Activated naive CD8-positive, alpha-beta T cell treated with anti-CD3 and anti-CD28 coated beads, Interleukin-2, amount 10 ng/mL, durations not matched to agents 7 days and 5 days (primary cell): Measurements from ENCODE around the gene SIX6. TPM values are rescaled to one million over a fixed set of nuclear protein-coding genes. Genes with fewer than 3 reads are reported as not detected.

Experiments used
- ATAC-seq: fragments of 150-1000 bp; cut with Tn5 transposase; one replicate; pipeline ENCODE4 v1.10.0; 2021; ENCODE audit warnings: low read depth, moderate library complexity
- POLR2A ChIA-PET: fragments of 350-600 bp; sonication (Branson Sonifier 250); formaldehyde crosslinking; loops from one replicate; lab custom pipeline; 2021; ENCODE audit warnings: antibody characterized with exemption; lab: Charles Lee
- DNase-seq: peaks from one replicate; pipeline ENCODE4 v3.0.0; 2021
- H3K27ac Mint-ChIP-seq: one replicate; pipeline ENCODE4 v1.8.0; 2022; ENCODE audit warnings: mild to moderate bottlenecking, mixed read lengths
- H3K27me3 Mint-ChIP-seq: one replicate; pipeline ENCODE4 v1.8.0; 2022; ENCODE audit warnings: mild to moderate bottlenecking, moderate library complexity, mixed read lengths
- H3K36me3 Mint-ChIP-seq: one replicate; pipeline ENCODE4 v1.8.0; 2021; ENCODE audit warnings: mild to moderate bottlenecking, mixed read lengths
- H3K4me1 Mint-ChIP-seq: one replicate; pipeline ENCODE4 v1.8.0; 2021; ENCODE audit warnings: mixed read lengths
- H3K4me3 Mint-ChIP-seq: one replicate; pipeline ENCODE4 v1.8.0; 2022; ENCODE audit warnings: mild to moderate bottlenecking, moderate library complexity, mixed read lengths
- H3K9me3 Mint-ChIP-seq: one replicate; pipeline ENCODE4 v1.8.0; 2021; ENCODE audit warnings: mixed read lengths
- total RNA-seq, 2 experiments: library from RNA; stranded (reverse); gene quantifications; one replicate each; pipeline ENCODE4 v1.2.3, GENCODE V29; 2021

The SIX6 gene
- total RNA-seq, 2 experiments from 2014 or later: not detected

- H3K27ac Mint-ChIP-seq: no peak overlapping the region
- ATAC-seq (no peak), DNase-seq (no peak)
- no peaks in the 10 kb centered on the region for H3K36me3 Mint-ChIP-seq
- H3K27me3 Mint-ChIP-seq: peaks cover 13% of the 10 kb centered on the region
- H3K4me3 Mint-ChIP-seq: no peak overlapping the region
- H3K4me1 Mint-ChIP-seq: no peaks in the 10 kb centered on the region
- H3K9me3 Mint-ChIP-seq: peaks cover 2% of the 10 kb centered on the region
- POLR2A ChIA-PET: no interaction called here
These were observed 35.7 kb downstream of the SIX6 start for GRCh38 chr14:60544659-60545058.

DNA sequence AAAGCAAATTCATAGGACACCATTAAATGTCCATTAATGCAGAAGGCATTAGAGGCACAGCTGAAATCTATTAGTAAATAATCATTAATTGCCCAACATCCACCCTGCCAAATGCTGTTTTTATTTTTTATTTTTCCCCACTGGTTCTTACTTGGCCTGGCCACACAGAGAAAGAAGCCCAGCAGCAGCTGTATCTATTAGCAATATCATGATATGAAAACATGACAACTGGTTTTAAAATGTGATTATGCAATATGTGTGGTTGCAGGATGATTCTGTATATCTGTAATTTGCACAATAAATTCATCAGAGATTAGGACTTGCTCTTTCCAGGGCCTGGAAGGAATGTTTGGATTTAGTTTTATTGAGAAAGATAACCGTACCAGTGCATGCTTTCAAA lies 44.9 kb downstream of the SIX6 start:
- Mint-ChIP-seq H3K9me3 (no peaks in the 10 kb centered on the region), H3K27me3 (peaks cover 10% of the 10 kb centered on the region), H3K27ac (no peak overlapping the region), H3K4me1 (no peaks in the 10 kb centered on the region), H3K36me3 (no peaks in the 10 kb centered on the region), H3K4me3 (no peak overlapping the region)
- ATAC-seq (no peak), DNase-seq (no peak)
- POLR2A ChIA-PET: no interaction called here

- no peak overlapping the region for H3K27ac Mint-ChIP-seq
- no peak overlapping the region for H3K4me3 Mint-ChIP-seq
- no peaks in the 10 kb centered on the region for H3K9me3 Mint-ChIP-seq
- H3K36me3 Mint-ChIP-seq: no peaks in the 10 kb centered on the region
- H3K27me3 Mint-ChIP-seq: peaks cover 7% of the 10 kb centered on the region
- POLR2A ChIA-PET: no interaction called here
- no peak for ATAC-seq
- no peaks in the 10 kb centered on the region for H3K4me1 Mint-ChIP-seq
- peak; percentile 28 for DNase-seq
These were observed 53.1 kb downstream of the SIX6 start for GRCh38 chr14:60561845-60562746.

Other genes starting within 250 kb of the SIX6 start
- not detected for gene C14orf39, start 23.1 kb upstream of the SIX6 start, total RNA-seq
- gene SIX1, start 140.3 kb downstream of the SIX6 start, total RNA-seq: not detected
- gene SIX4, start 215.2 kb downstream of the SIX6 start, total RNA-seq: under 1 TPM in 1 of 2 experiments, not detected in 1; 0.17 TPM
- gene MNAT1, start 225.6 kb downstream of the SIX6 start, total RNA-seq: 10 to 100 TPM; 33.5 to 33.9 TPM